Measurements from ENCODE around the gene HTR3A.

HTR3A gene

DNA sequence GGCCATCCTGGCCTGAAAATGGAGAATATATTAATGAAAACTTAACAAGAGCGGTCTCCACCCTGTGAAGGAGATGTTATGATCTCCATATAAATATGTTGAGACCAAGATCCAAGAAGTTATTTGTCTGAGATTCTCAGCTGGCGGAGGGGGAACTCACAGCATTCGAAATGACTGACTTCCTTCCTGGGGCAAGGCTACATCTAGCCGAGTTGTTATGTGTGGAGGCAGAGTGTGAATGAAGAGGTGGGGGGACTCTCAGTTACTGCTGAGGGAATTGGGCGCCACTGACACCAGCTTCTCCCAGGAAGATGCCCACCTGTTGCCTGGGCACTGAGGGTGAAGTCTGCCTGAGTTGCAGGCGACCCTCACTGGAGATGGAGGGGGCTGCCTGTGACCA lies 5.9 kb downstream of the HTR3A start:
- DNase-seq: no peak

DNA sequence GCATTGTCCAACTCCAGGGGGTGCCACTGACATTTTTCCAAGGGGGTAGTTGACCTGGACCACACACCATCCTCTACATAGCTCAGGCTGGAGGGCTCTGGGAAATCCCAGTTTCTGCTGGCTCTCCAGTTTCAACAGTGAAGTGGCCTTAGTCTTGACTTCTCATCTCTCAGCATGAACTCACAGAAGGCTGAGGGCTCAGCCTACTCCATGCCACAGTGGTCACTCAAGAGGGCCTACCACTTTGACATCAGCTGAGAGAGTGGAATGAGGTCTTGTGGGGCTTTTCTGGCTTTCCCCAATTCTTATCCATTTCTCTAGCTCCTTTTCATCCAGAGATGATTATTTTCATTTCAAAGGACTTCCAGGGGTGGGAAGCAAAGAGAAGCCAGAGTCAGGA lies 7.4 kb downstream of the HTR3A start:
- DNase-seq: no peak

DNA sequence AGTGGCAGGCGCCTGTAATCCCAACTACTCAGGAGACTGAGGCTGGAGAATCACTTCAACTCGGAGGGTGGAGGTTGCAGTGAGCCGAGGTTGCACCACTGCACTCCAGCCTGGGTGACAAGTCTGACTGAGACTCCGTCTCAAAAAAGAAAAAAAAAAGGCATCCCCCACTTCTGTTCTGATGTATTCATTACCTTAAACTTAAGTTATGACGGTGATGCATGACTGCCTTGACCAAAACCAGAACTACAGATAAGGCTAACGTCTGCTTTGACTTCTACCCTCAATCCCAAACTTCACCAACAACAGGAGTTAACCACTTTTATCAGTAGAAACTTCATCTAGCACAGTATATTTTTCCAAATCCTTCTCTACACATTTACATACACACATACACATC lies 9.9 kb downstream of the HTR3A start:
- DNase-seq: no peak

DNA sequence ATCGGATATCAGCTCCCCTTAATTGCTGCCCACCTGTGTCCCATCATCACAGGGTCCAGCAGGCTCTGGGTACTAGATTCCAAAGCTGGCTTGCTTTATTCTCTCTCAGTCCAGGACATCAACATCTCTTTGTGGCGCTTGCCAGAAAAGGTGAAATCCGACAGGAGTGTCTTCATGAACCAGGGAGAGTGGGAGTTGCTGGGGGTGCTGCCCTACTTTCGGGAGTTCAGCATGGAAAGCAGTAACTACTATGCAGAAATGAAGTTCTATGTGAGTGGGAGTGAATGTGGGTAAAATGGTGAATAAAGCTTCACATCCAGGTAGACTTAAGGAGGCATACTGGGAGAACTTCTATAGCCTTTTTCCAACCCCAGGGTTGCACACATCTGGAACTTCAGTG lies 11.0 kb downstream of the HTR3A start:
- DNase-seq: no peak

DNA sequence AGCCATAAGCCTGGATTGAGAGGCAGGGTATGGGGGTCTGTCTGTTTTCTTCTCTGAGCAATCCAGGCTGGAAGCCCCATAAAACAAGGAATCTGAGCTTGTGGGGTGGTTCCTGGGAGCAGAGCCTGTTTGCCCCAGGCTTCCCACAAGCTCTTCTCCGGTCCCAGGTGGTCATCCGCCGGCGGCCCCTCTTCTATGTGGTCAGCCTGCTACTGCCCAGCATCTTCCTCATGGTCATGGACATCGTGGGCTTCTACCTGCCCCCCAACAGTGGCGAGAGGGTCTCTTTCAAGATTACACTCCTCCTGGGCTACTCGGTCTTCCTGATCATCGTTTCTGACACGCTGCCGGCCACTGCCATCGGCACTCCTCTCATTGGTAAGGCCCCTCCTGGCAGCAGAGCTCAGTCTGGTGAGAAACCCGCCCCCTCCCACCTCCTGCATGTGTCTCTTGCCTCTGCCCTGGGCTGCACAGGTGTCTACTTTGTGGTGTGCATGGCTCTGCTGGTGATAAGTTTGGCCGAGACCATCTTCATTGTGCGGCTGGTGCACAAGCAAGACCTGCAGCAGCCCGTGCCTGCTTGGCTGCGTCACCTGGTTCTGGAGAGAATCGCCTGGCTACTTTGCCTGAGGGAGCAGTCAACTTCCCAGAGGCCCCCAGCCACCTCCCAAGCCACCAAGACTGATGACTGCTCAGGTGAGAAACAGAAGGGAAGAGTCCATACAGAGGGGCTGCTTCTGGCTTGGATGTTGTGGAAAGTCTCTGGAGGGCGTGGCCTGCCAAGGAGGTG lies 11.6 kb downstream of the HTR3A start:
- DNase-seq: no peak

DNA sequence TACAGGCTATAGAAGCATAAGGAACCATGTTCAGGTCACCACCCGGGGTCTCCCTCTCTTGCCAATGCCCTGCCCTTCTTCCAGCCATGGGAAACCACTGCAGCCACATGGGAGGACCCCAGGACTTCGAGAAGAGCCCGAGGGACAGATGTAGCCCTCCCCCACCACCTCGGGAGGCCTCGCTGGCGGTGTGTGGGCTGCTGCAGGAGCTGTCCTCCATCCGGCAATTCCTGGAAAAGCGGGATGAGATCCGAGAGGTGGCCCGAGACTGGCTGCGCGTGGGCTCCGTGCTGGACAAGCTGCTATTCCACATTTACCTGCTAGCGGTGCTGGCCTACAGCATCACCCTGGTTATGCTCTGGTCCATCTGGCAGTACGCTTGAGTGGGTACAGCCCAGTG lies 14.5 kb downstream of the HTR3A start:
- no peak for DNase-seq

DNA sequence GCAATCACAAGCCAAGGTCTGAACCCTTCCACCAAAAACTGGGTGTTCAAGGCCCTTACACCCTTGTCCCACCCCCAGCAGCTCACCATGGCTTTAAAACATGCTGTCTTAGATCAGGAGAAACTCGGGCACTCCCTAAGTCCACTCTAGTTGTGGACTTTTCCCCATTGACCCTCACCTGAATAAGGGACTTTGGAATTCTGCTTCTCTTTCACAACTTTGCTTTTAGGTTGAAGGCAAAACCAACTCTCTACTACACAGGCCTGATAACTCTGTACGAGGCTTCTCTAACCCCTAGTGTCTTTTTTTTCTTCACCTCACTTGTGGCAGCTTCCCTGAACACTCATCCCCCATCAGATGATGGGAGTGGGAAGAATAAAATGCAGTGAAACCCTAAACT lies 15.0 kb downstream of the HTR3A start:
- no peak for DNase-seq

DNA sequence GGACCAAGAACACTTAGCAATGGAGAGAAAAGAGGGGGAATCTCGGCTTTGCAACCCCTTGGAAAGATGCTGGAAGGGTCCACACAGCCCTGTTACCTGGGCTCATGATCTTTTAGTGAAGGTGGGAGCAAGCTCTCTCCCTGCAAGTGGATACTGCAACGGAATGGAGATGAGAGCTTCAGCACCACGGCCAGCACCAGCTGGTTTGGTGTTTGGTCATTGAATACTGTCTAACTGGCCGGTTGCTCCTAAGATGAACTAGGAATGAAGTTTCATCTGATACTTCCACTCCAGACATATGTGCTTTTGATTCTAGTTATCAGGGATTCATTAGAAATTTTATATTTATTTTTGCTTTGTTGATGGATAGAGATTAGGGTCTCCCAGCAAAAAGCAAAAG lies 16.3 kb downstream of the HTR3A start:
- no peak for DNase-seq

DNA sequence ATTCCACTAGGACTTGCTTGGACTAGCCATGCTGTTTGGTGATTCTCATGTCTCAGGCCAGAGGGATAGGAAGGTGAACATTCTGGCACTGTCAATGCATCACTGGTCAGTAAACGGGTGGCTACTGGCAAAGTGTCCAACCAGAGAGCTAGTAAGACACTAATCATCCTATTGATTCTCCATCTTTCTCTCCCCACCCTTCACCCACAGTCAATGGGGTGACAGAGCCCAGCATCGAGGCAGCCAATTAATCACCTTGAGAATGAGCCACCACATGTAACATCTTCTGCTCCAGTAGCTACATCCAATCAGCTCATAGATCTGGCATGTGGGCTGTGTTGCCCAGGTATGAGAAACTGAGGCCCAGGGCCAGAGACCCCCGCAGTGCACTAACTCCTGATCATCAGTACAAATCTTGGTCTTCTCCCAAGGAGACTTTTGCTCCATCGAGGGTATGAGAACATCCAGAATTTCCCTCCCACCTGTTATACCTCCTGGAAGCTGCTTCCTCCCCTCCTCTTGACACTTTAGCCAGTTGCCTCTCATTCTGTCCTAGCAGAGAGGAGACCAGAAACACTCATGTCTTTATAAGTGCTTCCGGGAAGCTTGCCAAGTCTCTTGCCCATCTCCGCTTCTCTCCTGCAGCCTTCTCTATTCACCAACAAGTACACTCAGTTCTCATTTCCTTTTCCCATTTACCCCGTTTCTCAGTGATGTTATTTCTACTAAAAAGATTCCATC lies 17.0 kb downstream of the HTR3A start:
- DNase-seq: no peak

DNA sequence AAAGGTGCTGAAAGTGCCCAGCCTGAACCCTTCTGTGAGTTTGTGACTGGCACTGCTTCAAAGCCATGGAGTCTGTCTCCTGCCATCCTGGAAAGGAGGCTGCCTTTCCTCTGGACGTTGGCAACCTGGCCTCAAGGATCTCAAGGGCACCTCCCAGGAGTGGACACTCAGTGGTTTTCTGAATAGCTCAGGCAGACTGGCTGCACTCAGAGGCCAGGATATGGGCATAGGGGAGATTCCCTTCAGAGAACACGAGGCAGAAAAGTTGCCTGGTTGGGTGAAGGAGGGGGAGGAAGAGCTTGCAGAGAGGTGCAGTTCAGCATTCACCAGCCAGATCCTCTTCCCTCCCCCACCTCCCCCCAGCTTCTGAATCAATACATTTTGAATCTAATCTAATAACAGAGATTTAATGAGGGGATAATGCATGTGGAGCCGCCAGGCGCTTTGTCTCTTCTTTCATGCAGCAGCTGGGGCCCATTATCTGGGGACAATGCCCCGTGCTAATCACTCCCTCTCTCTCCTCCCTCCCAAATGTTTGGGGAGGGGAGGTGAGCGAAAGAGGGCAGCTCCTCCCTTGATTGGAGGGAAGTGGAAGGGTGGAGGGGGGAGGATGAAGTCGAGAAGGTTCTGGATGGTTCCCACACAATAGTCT lies 17.7 kb downstream of the HTR3A start:
- no peak for DNase-seq

DNA sequence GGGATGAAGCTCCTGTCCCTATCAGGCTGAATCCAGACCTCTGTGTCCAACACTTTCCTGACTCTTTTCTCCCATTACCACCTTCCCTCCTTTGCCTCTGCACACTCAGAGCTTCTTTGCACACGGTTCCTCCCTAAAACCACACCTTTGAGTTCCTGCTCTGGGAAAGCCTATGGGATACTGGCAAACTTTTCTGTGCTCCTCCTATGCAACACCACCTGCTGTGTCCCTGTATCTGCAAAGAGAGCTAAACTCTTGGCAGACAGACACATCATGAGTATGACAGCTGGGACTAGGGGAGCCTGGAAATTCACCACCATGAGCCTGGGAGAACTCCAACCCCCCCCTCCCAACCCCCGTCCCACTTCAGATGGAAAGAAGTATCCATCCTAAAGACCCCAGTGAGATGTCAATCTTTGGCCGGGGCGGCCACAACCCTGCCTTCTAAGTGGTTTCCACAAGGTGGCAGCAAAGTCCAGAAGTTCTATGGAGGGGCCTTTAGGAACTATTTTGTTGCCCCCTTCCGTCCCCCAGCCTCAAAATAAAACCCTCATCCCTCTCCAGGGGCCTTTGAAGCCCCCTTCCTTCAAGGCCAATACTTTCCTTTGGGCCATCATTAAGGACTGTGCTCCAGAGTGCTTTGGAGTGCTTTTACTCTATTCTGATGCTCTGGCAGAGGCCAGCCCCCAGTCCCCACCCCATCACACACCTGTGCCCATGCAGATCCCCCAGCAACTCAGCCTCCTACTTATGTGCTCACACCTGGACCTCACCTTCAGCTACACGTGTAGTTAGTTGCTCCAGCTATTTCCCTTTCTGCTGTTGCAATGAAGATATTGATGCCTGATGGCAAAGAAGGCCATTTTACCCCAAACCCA lies 19.4 kb downstream of the HTR3A start:
- DNase-seq: no peak

DNA sequence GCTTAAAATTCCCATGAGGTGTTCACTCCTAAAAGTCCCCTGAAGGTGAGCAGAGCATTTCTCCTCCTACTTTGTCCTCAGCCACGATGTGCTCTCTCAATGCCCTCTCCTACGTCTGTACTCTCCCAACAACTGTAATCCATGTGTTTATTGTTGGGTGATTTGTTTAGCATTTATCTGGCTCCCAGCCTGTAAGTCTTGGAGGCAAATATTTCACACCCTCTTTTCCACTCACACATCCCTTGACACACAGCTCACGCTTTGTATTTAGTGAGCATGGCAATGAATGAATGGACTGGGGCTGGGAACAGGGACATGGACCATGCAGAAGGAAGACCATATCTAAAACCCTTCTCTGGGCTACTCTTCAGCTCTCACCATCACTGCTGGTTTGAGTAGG lies 22.6 kb downstream of the HTR3A start:
- DNase-seq: no peak

DNA sequence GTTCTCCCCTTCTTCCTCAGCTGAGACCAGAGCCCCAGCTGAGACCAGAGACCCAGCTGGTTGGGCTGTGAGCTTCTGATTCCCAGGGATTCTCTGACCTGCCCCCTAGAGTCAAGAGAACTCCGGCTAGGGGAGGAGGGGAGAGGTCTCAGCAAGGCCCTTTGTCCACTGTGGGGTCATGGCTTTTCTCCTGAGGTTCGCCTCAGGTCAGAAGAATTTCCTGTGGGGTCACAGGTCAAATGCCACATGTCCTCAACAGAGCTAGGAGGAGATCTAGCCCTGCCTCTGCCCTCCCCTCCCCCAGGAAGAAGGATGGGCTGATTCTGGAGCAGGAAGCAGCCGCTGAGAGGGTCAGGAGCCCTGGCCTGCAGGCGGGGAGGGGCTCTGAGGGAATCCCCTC lies 23.7 kb downstream of the HTR3A start:
- no peak for DNase-seq

DNA sequence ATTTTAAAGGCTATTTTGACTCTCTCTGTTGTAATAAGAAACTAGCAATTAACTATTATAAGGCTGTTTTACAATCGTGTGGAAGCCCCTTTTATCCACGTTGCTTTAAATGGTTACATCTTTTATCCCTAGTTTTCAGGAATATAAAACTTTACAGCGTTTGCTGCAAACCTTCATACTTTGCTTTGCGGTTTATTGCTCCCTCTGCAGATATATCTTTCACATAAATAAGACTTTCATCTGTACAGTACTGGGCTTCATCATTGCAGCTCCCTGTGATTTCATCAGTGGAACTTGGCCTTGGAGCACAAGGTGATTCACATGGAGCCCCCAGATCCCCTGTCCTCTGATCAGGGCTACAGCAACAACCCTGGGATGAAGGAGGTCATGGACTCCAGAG lies 25.6 kb downstream of the HTR3A start:
- DNase-seq: no peak

DNA sequence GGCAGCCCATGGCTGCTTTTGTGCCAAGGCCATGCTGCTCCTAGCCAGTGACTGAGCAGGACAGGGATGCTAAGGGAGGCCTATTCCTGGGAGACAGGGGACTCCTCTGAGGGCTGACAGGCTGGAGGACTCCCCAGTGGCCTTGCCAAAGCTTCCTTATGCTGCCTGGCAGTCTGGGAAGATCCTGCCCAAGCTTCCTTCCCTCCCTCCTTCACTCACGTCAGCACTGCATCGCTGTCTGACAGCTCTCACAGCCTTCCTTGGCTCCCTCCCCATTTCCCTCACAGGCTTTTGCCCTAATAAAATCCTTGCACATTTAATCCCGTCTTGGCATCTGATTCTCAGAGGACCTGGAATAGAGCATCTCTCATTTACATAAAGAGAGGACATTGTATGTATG lies 26.5 kb downstream of the HTR3A start:
- DNase-seq: no peak

DNA sequence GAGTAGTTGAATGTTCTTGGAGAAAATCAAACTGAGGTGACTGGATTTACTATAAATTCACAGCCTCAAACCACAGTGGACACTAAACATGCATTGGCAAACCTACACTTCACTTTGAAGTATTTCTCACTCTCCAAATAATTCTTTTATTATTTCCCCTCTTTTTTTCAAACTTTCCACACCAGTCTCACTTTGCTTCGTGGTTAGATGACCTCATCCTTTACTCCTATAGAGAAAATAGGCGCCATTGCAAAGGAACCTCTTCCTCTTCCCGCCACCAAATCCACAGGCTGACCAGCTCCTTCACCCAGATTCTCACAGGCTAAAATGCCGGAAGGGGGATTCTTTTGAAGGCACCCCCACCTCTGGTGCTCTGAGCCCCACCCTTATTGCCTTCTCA lies 33.4 kb downstream of the HTR3A start:
- no peak for DNase-seq

DNA sequence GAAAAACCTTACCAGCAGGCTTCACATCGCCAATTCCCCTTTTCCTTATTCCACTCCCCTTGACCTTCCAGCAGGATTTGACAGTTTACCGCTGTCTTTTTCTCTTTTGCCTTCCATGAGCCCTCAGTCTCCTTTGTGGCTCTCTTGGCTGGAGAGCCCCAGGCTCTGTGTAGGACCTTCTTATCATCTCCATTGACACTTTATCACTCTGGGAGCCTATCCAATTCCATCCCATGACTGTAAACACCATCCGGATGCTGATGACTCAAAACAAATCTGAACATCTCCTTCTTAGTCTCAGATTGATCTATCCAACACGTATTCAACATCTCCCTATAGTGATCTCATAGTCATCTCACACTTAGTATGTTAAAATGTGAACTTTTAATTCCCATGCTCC lies 36.0 kb downstream of the HTR3A start:
- no peak for DNase-seq

DNA sequence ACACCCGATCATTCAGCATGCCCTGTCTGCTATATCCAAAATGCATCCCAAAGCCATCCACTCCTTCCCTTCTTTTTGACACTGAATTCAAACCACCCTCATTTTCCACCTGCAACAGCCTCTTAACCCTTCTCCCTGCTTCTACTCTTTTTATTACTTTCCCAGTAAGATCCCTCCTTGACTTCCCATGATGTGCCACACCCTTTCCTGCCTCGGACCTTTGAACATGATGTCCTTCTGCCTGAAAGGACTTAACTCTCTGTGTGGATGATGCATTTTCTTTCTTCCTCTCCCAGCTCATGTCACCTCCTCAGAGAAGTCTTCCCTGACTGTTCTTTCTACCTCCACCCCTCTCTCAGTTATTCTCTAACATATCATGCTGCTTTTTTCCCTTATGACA lies 36.5 kb downstream of the HTR3A start:
- DNase-seq: no peak

DNA sequence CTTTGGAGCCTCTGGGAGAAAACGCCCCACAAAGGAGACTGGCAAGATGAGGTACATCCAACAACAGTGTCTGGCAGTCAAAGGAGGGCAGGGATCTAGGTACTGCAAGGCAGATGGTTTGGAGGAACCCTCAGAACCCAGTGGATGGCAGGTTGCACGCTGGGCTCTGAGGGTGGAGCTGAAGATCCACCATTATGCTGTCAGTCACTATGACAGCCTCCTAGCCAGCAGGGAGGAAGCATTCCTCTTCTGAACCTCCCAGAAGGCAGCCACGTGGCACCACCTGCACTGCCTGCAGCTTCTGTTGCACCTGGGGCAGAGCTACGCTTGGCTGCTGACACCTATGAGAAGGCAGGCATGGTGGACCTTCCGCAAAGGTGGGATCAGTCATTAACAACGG lies 40.2 kb downstream of the HTR3A start:
- no peak for DNase-seq

DNA sequence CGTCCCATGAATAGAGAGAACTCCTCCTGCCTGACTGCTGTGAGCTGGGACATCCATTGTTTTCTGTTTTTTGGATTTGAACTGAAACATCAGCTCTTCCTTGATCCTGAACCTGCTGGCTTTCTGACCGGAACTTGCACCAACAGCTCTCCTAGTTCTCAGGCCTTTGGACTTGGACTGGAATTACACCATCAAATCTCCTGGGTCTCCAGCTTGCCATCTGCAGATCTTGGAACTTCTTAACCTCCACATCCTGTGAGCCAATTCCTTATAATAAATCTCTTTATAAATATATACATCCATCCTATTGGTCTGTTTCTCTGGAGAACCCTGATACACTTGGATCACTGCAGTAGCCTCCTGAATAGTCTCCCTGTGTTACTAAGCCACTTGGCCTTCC lies 42.1 kb downstream of the HTR3A start:
- DNase-seq: no peak

DNA sequence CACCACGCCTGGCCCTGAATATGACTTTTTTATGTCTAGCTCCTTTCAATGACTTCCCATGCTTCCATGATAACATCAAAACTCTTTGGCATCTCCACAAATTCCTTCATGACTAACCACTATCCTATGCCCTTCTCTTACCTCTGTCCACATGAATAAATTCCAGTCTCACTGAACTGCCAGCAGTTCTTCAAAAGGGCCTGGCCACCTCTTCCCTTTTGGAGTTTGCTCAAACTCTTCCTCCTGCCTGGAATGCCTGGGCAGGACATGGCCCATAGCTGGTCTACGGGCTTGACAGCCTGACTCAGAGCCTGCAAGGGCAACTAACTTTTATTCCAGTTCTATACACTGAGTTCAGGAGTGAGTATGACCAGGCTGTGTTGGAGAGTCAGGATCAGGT lies 42.8 kb downstream of the HTR3A start:
- DNase-seq: no peak

DNA sequence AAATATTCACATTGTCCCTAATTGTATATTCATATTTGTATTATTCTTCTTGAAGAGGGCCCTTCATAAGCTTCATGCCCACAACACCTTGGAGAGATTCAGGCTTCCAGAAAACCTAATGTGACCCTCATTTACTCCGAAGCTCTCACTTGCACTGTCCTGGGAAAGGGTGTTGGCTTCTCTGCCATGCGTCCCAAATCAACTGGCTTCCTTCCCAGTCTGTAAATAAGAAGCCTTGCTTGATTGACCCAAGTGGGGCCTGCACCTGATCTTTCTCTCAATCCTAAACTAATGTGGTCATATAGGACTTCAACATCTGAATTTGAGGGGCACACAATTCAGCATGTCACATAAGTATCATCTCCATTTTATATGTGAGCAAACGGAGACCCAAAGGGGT lies 44.1 kb downstream of the HTR3A start:
- DNase-seq: no peak

DNA sequence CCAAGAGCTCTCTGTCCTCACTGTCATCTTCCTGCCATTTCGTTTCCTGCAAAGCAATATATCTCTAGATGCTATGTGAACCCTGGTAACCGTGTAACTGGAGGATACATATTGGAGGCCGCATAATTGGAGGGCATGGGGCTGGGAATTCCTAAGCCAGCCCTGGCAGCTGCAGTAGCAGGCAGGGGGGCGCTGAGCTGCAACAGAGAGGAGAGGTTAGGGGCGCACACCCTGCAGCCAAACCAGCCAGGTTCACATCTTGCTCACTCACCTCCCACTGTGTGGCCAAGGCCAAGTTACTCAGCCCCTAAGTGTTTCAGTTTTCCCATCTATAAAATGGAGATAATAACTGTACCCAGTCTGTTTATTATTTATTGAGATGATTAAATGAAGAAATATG lies 44.7 kb downstream of the HTR3A start:
- DNase-seq: no peak

Data from NCI-H1694 (cell line).